Gastroesophageal sphincter (tissue), 2 donors: ENCODE measurements around the gene HPS3.

ENCODE experiments used
- POLR2A ChIP-seq, 2 donors: fragments of 450-650 bp; IDR thresholded peaks; one replicate each; pipeline ENCODE4 v1.6.1; 2017; ENCODE audit warnings: antibody characterized with exemption in 2 of 2, mild to moderate bottlenecking in 2 of 2, moderate library complexity in 1 of 2
- POLR2AphosphoS5 ChIP-seq: sonication (generic); formaldehyde crosslinking; IDR thresholded peaks from one replicate; pipeline ENCODE4 v1.6.1; 2017; ENCODE audit warnings: antibody characterized with exemption

GRCh38 chr3:149119466-149119865, 10.0 kb upstream of the HPS3 start:
- TF ChIP-seq POLR2A (IDR thresholded peaks at IDR 0.05) (no peak), POLR2AphosphoS5 (no peak)
